ENCODE measurements around the gene HOXD13.
A peak's percentile ranks its signal among the peaks of the same experiment; 100 is the strongest.

DNA sequence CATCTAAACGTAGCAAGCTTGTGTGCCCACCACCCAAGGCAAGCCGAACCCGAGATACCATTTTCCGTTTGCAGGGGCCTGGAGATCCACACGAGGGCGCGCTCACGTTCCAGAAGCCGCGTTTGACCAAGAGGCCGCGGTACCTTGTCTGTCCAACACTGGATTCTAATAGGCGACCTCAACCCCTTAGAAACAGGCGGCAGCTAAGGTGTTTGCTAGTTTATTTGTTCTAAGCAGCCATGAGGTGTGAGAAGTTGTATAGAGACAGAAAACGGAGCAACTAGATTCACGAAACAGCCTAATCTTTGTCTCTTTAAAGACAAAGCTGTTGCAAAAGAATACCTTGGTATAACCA is 18.8 kb downstream of the HOXD13 start:
- TF ChIP-seq FOS (IDR thresholded peaks at IDR 0.05; ENCODE audit: borderline replicate concordance, insufficient read depth, low read length) (no peak), POLR2AphosphoS5 (IDR thresholded peaks at IDR 0.05; ENCODE audit: insufficient read depth, low read depth, low read length) (no peak), POLR2A (IDR thresholded peaks at IDR 0.05; ENCODE audit: low read depth, low read length) (no peak), GATA2 (IDR thresholded peaks at IDR 0.05; ENCODE audit: insufficient read depth, insufficient read length, low read depth, low read length) (no peak), EZH2 (IDR thresholded peaks at IDR 0.05; ENCODE audit: borderline replicate concordance, low read depth, low read length, severe bottlenecking) (no peak)
- TF ChIP-seq, protein P1, sequence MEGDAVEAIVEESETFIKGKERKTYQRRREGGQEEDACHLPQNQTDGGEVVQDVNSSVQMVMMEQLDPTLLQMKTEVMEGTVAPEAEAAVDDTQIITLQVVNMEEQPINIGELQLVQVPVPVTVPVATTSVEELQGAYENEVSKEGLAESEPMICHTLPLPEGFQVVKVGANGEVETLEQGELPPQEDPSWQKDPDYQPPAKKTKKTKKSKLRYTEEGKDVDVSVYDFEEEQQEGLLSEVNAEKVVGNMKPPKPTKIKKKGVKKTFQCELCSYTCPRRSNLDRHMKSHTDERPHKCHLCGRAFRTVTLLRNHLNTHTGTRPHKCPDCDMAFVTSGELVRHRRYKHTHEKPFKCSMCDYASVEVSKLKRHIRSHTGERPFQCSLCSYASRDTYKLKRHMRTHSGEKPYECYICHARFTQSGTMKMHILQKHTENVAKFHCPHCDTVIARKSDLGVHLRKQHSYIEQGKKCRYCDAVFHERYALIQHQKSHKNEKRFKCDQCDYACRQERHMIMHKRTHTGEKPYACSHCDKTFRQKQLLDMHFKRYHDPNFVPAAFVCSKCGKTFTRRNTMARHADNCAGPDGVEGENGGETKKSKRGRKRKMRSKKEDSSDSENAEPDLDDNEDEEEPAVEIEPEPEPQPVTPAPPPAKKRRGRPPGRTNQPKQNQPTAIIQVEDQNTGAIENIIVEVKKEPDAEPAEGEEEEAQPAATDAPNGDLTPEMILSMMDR (IDR thresholded peaks at IDR 0.05; ENCODE audit: extremely low read depth in 1 of 2, insufficient read depth in 1 of 2, low read depth in 1 of 2, low read length in 2 of 2) = peak; percentile 87 to 93
- TF ChIP-seq, protein P2, sequence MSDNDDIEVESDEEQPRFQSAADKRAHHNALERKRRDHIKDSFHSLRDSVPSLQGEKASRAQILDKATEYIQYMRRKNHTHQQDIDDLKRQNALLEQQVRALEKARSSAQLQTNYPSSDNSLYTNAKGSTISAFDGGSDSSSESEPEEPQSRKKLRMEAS (IDR thresholded peaks at IDR 0.05; ENCODE audit: insufficient read depth, insufficient read length) = no peak
